Forelimb muscle (tissue), 1 donor: Measurements from ENCODE around the gene HUS1B. TPM values are rescaled to one million over a fixed set of nuclear protein-coding genes. Genes with fewer than 3 reads are reported as not detected.
"Not testable (repeated sequence)": the region's sequence is repeated elsewhere in the genome, so short reads cannot be mapped to it uniquely, and the experiment has no call there.

ENCODE experiments used
- DNase-seq: peaks from one replicate; pipeline ENCODE4 v3.0.0-alpha.2; 2013; ENCODE audit warnings: low read depth
- polyA plus RNA-seq: library from polyadenylated mRNA; unstranded; fragments of 120-200 nt; gene quantifications from one replicate; pipeline ENCODE4 v1.2.1, GENCODE V29; 2013; ENCODE audit not compliant: insufficient read length

The HUS1B gene
- polyA plus RNA-seq, 1 donor, result 0.14 TPM

DNA sequence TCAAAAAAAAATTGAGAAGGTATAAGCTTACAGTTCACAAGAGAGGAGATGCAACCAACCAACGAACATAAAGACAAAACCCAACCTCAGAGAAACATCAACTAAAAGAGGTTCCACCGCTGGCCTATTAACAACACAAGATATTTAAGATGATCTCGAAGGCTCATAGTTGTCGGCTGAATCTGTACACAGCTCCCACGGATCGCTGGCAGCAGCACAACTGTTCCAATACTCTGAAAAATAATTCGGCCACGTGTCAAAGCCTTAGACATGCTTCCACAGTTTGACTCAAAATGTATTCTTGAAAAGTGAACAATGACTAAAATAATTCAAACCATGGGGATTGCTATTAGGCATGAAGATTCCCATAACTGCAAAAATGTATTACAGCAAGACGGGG lies 22.4 kb upstream of the HUS1B start:
- no peak for DNase-seq

DNA sequence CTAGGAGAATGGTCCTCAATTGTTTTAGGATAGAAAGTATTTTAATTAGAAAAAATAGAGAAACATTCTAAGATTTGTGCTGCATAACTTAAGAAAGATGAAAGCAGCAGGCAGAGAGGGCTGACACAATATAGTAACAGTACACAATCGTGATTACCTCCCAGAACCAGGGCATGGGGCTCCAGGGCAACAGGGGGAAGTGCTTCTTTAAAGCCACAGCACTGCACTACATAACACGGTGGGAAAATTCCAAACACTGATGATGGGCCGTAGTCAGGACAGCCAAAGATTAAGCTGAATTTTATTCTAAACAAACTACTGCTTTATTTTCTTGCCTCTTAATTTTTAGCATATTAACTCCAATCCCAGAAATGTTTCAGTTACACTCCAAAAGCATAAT lies 21.6 kb upstream of the HUS1B start:
- DNase-seq, result no peak

DNA sequence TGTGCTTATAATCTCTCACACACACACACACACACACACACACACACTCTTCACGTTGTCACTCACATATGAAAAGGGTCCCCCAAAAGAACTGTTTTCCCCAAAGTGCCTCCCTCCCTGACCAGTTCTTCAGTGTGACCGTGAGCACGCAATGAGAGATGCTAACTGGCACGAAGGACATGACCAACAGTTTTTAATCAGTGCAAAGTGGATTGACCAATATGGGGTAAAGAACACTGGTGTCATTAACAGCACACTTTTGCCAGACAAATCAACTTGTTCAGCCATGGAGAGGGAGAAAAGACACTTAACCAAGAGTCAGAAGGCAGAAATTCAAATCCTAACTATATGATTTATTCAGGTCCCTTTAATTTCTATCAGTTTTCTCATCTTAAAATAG lies 21.0 kb upstream of the HUS1B start:
- no peak for DNase-seq

DNA sequence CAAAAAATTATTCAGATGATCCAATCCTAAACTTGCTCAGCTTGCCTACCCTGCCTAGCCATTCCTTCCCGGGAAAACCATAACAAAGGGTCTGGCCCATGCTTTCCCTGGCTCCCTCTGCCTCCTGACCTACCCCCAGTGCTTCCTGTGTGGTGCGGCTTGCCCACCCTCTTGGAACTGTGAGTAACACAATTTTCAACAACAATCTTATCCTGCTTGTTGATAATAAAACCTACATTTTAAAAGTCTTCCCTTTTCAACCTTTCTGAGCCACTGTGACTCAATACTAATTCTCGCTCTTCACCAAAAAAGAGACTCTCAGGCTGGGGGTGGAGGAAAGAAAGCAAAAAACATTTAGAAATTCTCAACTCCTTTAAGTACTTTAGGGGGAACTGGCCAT lies 18.1 kb upstream of the HUS1B start:
- DNase-seq, result no peak

- DNase-seq, result no peak
Observed at GRCh38 chr6:674406-674805, 17.5 kb upstream of the HUS1B start.

GRCh38 chr6:667253-667927 lies 10.5 kb upstream of the HUS1B start:
- DNase-seq, result no peak

DNA sequence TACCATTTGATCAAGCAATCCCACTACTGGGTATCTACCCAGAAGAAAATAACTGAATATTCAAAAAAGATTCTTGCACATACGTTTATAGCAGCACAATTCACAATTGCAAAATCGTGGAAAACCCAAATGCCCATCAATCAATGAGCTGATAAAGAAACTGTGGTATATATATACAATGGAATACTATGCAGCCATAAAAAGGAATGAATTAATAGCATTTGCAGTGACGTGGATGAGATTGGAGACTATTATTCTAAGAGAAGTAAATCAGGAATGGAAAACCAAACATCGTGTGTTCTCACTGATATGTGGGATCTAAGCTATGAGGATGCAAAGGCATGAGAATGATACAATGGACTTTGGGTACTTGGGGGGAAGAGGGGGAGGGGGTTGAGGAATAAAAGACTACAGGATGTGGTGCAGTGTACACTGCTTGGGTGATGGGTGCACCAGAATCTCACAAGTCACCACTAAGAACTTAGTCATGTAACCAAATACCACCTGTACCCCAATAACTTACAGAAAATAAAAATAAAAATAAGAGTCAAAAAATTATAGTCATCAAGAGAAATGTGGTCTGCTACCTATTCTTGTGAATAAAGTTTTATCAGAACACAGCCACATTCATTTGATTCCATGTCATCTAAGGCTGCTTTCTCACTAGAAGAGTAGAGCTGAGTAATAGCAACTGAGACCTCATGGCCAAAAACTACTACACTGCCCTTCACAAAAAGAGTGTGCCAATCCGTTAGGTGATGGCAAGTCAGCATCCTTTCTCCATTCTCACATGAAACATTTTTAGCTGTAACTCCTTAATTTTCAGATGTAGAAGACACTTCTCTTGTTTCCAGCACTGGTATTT lies 8.7 kb upstream of the HUS1B start:
- DNase-seq, result no peak

- DNase-seq, result not testable (repeated sequence)
Observed at GRCh38 chr6:663788-664187, 6.9 kb upstream of the HUS1B start.

GRCh38 chr6:659716-660581 lies 3.0 kb upstream of the HUS1B start:
- no peak for DNase-seq

DNA sequence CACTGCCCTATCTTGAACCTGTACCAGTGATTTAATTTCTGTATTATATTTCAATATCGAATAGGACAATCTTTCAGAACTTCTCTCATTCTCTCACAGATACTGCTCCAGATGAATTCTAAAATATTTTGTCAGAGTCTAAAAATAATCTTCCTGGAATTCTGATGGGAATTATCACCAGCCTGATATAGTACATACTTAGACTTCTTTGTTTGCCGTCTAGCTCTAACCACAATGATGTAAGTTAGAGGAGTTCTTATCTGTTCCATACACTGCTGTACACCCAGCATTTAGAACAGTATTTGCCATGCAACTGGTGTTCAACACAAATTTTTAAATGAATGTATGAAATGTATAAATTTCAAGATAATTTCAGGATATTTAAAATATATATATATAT lies 1.3 kb upstream of the HUS1B start:
- no peak for DNase-seq

- DNase-seq, result no peak
Observed at GRCh38 chr6:657743-658142, 843 bp upstream of the HUS1B start.

DNA sequence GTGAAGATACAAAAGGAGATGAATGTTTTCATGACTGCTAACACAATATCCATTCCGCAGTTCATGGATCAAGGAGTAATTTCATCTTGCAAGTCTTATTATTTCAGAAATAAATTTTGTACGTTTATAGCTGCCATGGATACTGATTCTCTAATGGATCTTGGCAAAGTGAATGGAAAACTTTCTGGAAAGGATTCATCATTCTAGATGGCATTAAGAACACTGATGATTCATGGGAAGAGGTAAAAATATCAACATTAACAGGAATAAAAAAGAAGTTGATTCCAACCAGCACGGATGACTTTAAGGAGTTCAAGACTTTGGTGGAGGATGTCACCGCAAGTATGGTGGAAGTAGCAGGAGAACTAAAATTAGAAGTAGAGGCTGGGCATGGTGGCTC lies 2.8 kb downstream of the HUS1B start:
- DNase-seq, result no peak

GRCh38 chr6:652865-653264 lies 4.0 kb downstream of the HUS1B start:
- DNase-seq, result no peak

- no peak for DNase-seq
Observed at GRCh38 chr6:650098-650497, 6.8 kb downstream of the HUS1B start.

DNA sequence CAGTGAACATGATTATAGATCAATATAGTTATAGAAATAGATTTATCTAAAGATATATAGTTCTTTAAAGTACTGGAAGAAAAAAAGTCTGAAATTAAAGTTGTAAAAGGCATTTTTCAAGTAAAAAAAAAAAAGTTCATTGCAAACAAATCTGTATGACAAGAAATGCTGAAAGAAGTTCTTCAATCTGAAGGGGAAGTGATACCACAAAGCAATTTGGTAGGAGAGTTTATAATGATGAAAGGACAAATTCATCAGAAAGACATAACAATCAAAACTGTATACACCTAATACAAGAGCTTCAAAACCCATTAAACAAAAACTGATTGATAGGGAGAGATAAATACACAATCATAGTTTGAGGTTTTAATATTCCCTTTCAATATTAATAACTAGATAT lies 14.1 kb downstream of the HUS1B start:
- DNase-seq, result no peak

- DNase-seq, result no peak
Observed at GRCh38 chr6:641225-641985, 15.5 kb downstream of the HUS1B start.

DNA sequence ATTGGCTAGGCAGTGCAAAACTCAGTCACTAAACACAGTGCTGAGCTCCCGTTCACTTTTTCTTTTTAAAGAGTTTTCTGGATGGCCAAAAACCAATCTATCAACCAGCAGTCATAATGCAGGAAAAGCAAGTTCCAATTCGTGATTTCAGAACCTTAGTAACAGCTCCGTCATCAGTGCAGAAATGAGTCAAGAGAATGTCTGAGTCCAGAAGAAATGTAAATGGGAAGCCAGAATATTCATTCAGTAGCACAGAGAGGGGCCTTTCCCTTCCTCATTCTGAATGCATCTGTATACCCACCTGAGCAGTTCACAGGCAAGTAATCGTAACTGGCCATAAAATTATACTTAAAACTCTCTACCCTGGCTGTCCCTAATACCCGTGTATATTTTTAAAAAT lies 20.4 kb downstream of the HUS1B start:
- DNase-seq, result no peak

DNA sequence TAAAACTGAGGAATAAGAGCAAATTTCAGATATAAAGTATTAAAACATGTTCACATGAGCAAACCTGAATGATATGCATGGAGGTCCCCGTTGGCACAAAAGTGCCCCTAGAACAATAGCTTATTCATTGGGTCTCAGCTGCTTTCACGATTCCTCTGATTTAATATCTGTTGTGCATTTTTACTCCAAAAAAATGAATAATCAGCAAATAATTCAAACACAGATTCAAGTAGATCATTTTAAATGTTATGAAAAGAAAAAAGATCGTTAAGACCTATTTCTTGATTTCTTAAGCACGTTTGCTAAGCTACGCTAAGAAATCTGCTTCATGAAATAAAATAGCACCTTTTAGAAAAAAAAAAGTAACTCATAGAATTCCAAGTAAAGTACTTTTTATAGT lies 21.7 kb downstream of the HUS1B start:
- DNase-seq, result no peak

- DNase-seq, result no peak
Observed at GRCh38 chr6:633611-634010, 23.3 kb downstream of the HUS1B start.

GRCh38 chr6:628766-629165 lies 28.1 kb downstream of the HUS1B start:
- DNase-seq, result no peak

DNA sequence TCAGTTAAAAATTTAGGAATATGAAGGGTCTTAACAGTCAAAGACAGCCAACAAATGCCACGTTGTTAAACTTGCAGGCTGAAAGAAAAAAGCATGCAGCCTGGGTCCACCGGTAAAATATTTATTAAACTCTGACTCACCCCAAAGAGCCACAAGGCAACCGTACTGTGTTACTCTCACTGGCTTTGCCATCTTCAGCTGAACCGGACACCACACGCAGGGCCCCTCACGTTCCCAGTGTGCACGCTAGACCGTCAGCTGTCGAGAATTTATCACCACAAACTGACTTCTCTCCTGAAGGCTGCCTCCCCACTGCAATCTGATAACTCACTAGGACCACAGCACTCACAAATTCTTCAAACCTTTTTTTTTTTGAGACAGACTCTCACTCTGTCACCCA lies 30.7 kb downstream of the HUS1B start:
- DNase-seq, result no peak

GRCh38 chr6:624979-625378 lies 31.9 kb downstream of the HUS1B start:
- no peak for DNase-seq
